HG03571 (cell line): ENCODE results near the gene FBLN5.

Experiments
- ATAC-seq: cut with Tn5 transposase; IDR thresholded peaks from one replicate; pipeline ENCODE4 v1.9.1; 2021; ENCODE audit not compliant: unreplicated experiment

The FBLN5 gene

DNA sequence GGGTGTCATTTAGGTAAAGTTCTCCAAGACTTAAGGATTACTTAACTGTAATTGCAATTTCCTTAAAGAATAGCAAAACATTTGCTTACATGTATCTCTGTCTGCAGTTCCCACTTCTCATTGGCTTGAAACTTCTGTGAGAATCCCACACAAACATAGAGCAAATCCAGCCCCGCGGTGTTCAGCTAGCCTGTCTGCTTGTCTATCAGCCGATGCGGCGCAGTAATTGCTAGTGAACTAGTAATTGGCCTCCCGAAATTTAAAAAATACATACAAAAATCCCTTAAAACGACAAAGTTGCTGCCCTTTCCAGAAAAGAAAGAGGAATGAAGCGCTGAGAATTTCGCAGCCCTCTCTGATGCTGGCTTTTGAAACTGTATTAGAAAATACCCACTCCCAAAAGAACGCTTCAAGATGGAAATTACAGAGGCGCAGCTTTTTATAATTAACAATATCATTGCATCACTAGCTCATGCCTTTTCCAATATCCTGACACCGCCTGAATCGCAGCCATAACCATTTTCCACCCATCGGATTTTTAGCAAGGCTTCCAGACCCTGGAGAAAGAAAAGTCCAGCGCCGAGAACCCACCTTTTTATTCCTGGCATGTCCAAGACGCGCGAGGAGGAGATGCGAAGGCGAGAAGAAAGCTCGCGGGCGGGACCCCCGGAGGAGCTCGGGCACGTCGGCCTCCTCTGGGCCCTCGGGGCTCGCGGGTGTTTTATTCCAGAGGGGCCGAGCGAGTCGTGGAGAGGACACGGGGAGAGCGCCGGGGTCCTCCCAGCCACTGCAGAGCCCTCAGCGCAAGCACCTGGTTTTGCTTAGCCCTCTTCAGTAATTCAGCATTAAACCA is 646 bp downstream of the FBLN5 start:
- ATAC-seq = no peak

DNA sequence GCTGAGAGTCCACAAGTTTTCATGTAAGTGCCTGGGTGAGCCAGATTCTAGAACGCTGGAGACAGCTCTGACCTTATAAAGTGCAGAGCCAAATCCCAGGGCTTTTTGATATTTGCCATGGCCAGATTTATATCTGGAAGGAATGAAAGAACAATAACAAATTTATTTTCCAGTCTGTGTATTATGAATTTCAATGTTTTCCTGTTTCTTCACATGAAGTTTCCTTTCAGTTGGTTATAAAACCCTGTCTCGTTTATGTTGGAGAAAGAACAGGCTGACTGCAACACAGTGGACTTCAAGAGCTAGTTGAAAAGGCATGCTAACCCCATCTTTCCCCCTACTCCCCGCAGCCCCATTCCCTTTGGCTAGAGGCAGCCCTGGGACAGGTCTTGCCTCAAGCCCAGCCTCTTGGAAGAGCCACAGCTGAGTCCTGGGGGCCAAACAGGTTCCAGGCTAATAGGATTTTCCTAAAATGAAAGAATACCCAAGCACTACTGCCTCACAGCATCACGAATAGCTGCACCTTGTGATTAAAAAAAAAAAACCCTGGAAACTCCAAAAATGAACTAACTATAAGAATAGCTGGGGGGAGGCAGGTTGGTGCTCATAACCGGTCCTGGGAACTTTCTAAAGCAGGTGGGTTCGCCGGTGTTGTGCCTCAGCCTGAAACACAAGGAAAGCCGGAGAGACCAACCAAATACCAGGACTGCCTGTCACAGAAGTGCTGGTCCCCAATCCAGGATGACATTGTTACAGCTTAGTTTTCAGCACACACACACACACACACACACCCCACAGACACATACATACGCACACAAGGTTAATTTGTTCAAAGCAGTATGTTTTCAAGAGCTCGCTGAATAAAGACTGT is 1.5 kb downstream of the FBLN5 start:
- no peak for ATAC-seq

DNA sequence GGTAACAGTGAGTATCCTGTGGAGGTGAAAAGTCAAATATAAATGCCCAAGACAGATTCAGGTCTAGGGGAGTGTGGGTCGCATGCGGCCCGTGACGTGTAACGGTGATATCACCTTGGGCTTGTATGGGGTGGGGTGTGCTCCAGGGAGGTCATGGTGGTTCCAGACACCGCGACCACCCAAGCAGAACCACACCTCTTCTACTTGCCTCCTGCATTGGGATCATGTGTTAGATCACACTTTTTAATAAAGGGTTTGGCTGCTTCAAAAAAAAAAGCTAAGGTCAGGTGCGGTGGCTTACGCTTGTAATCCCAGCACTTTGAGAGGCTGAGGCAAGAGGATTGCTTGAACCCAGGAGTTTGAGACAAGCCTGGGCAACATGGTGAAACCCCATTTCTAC is 4.5 kb downstream of the FBLN5 start:
- no peak for ATAC-seq

DNA sequence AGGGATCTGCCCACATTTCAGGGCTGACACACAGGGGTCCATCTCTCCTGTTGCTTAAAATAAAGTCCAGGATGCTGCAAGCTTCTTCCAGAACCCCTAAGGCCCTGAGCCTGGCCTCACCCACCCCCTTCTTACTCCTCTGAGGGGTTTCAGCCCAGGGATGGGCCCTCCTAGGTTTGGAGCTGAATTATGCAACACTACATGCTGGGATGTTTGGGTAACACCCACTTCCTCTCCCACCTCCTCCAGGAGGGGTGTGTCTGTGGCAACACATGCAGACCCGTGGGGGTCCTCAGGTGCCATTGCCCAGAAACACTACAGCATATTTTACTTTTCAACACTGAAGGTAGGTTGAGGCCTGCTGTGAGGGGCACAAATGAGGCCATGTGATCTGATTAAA is 5.4 kb downstream of the FBLN5 start:
- no peak for ATAC-seq

DNA sequence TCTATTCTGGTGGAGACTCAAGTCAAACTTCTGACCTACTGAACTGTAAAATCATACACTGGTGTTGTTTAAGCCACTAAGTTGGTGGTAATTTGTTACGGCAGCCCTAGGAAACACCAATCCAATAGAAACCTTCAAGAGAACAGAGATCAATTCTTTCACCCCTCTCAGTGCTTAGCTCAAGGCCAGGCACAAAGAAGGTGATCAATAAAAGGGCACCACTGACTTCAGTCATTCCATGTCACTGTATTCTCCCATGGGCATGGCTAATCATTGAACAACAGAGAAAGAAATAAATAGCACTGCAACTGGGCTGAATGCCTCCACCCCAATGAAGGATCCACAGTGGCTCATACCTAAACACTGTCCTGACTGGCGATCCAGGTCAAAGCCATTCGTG is 7.3 kb downstream of the FBLN5 start:
- no peak for ATAC-seq

DNA sequence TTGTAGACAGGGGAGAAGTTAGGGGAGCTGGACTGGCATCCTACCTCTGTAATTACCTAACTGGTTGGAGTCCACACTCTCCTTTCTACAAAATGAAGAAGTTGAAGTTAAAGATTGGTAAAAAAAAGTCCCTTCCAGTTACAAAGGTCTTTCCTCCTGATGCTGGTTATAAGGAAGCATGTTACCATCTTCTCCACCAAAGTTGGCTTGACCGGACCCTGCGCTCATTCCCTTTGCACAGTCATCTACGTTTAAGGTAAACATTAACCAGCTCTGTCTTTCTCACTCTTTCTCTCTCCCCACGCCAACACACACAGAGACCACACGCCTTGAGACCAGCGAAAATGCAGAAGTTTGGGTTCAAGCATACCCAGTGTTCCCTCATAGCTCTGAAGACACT is 11.9 kb downstream of the FBLN5 start:
- ATAC-seq = no peak

DNA sequence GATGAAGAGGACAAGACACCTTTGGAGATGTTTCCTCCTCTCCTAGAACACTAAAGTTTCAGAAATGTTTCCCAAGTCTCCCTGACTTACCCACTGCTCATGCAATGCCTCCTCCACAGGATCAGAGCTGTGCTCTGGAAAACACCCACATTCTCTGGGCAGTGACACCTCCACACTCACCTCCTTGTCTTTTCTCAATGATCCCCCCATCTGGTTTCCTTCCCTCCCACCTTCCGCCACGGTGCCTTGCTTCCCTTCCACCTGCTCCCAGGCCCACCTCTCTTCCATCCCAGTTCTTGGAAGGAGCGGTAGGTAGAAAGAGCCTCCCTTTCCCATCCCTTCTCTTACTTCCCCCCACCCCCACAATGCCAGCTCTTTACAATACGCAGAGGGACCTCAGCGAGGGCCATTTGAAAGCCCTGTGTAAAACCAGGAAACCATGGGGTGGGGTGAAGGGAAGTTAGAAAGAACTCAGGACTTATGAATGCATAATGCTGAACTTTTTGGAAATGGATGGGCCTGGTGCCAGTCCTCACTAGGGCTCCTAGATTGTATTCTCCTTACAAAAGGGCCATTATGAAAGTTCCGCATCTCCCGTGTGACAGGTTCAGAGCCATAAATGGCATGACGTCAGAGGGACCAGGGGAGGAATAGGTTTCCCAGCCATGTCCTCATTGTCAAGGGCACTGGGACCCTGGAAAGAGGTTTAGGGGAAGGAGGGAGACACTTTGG is 12.8 kb downstream of the FBLN5 start:
- ATAC-seq = no peak

GRCh38 chr14:91931478-91932088 is 15.9 kb downstream of the FBLN5 start:
- no peak for ATAC-seq

- no peak for ATAC-seq
Observed at GRCh38 chr14:91929700-91930099, 17.8 kb downstream of the FBLN5 start.

DNA sequence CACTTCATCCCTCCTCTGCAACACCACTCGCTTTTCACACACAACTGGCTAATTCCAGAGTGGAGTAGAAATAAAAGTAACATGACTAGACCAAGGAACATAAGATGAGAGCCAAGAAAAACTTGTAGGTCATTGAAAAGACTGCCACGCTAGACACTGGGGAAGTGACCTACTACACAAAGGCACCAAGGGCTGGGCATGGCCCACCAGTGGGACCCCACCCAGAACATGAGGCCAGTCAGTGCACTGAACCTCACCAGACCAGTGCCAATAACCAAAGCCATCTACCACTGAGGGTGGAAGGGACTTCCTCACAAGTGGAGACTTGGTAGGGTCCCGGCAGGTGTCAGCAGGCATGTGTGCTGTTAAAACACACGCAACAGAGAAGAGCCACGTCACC is 19.7 kb downstream of the FBLN5 start:
- ATAC-seq = no peak

DNA sequence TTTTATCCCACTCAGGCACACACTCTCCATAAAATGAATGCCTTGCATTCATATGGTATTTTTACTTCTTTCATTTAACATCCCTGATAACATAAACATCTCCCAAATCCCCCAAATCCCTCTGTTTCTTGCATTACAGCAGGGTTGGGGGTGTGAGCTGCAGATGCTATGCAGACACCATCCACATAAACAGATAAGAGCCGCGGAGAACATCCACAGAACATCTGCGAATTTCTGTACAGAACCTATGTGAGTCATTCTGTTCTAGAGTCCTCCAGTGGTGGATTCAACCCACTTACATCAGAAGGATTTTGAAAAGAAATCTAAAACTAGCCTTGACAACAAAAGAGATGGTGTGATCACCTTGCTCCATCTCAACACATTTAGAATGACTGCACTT is 20.3 kb downstream of the FBLN5 start:
- no peak for ATAC-seq

DNA sequence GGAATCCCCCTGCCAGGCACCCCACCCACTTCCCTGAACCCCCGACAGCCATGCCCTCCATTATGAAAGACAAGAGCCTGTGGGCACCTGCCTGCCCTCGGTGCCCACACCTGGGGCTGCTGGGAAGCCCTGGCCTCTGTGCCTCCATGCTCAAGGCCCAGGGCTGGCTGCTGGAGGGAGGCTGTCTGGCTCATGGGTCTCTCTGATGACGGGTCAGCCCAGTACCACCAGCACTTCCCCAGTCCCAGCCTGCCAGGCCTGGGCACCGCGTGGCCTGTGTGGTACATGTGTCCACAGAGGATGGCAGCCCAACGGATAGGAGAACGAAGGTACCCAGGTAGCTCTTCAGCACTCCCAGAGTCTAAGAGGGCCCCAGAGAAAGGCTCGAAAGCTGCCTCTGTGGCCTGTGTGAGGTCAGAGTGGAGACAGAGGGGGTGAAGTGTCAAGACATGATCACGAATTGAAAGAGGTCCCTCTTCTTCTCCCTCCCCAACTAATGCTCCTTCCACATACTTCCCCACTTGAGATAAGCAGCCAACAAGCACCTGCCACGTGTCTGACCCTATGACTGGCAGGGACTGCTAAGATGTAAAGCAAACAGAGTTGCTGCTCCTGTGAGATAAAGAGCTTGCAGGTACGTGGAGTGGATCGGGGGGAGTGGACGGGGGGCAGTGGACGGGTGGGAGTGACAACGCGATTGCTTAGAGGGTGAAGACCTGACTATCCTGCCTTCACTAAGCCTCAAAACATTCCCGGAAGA is 21.2 kb downstream of the FBLN5 start:
- ATAC-seq = no peak

GRCh38 chr14:91925727-91926121 is 21.8 kb downstream of the FBLN5 start:
- ATAC-seq = no peak

DNA sequence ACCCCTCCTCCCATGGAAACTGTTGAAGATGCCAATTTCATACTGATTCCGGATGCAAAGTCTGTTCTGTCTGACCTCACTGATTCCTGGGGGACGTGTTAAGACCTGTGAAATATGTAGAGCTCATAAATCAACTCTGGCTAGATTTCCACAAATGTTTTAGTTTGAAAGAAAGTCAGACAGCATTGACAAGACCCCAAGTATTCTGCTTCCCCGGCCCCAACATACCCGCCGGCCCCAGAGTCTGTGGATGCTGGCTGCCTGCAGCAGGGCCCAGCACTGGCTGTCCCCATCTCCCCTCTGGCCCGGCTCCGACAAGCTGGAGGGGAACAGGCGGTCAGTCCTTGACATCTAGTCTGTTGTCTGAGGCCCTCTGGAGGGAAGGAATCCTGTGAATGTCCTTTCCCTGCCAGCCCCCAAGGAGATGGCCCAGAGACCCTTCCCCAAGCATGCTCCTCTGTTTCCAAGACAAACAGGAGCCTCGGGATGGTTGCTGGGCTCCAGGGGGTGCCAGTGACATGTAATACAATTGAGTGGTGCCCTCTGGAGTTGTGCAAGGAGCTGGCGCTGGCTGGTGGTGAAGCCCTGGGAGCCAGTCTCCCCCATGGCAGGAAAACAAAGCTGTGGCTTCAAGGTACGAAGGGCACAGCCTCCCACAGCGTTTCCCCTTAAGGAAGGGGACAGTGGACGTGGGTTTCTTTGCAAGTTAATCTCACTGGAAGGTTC is 22.3 kb downstream of the FBLN5 start:
- no peak for ATAC-seq

GRCh38 chr14:91920526-91920925 is 27.0 kb downstream of the FBLN5 start:
- no peak for ATAC-seq

DNA sequence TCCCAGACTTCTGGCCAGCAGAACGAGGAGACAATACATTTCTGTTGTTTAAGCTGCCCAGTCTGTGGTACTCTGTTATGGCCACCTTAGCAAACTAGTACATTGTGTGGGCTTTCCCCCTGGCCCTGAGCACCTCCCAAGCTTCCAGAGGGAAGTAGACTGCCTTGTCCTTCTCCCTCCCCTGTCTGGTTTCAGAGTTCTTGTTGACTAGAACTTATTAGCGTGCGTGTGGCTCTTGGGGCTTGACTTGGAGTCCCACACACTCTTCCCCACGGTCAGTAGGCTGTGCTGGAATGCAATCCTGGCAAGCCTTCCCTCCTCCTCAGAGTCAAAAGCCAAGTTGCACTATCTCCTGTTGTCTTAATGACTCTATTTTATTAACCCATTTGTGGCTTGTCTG is 27.7 kb downstream of the FBLN5 start:
- no peak for ATAC-seq

DNA sequence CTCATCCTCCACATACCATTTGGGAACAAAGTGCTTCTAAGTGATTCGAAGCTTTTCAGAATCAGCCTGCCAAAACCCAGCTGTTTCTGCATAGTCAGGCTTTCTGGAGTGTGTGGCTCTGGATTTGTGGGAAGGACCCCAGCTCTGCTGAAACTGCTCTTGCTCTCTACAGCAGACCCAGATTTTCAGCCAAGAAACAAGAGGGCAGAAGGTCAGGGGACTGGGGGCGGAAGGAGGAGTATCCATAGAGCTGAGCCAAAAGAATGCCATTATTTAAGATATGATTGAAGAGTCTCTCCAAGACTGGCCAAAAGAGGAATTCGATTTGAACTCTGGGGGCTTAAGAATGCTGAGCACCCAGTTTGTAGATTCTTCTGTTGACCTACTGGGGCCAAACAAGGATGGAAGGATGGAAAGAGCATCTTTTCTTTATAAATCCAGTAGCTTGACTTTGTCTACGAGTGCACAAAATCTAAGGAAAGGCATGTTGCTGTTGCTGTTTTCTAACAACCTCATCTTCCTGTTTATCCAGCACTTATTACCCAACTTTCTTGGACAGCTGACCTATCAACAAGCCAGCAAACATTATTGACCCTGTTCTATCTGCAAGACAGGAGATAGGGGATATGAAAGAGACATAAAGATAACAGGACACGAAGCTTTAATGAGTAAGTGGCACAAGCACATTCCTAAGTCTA is 29.2 kb downstream of the FBLN5 start:
- ATAC-seq = no peak

- ATAC-seq = no peak
Observed at GRCh38 chr14:91912035-91912434, 35.5 kb downstream of the FBLN5 start.

DNA sequence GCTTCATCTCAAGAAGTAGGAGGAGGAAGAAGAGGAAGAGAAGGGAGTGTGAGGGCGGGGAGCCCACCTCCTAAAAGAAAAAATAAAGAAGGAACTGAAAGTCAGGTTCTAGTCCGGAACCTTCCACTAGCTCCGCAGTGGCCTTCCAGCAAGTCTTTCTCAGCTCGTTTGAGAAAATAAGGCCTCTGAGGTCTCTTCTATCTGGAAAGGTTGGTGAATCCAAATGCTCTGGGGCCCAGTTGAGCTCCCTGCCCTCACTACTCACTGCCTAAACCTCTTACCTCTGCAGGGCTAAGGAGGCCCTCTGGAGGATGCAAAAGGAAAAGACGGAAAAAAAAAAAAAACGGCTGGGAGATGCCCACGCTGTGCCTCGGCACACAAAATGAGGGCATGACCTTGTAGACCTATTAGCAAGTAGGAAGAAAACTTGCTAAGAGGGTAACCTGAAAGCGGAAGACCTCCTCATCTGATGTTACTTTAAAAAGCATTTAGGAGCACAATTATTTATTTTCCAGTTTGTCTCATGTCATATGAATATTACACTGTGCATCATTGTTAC is 35.9 kb downstream of the FBLN5 start:
- ATAC-seq = no peak
